GM18861 (cell line): ENCODE data around the gene DPEP2.
"Not testable (repeated sequence)": the region's sequence is repeated elsewhere in the genome, so short reads cannot be mapped to it uniquely, and the experiment has no call there.

Source experiments
- ATAC-seq: cut with Tn5 transposase; IDR thresholded peaks from one replicate; pipeline ENCODE4 v1.9.1; 2021; ENCODE audit not compliant: unreplicated experiment

The DPEP2 gene

GRCh38 chr16:67977005-67977404, 22.3 kb downstream of the DPEP2 start:
- ATAC-seq = no peak

- ATAC-seq = no peak
Observed at GRCh38 chr16:67976205-67976604, 23.1 kb downstream of the DPEP2 start.

- no peak for ATAC-seq
Observed at GRCh38 chr16:67975321-67976105, 23.8 kb downstream of the DPEP2 start.

- not testable (repeated sequence) for ATAC-seq
Observed at GRCh38 chr16:67972285-67972684, 27.0 kb downstream of the DPEP2 start.

GRCh38 chr16:67971111-67971510, 28.2 kb downstream of the DPEP2 start:
- ATAC-seq = no peak

- no peak for ATAC-seq
Observed at GRCh38 chr16:67969254-67970039, 29.8 kb downstream of the DPEP2 start.

GRCh38 chr16:67968400-67969253, 30.7 kb downstream of the DPEP2 start, which contains the start of gene SLC12A4:
Gene SLC12A4 (minus strand): TSS chr16:67968637. CDS start chr16:67968553, 84 bp downstream.
- no peak for ATAC-seq

- no peak for ATAC-seq
Observed at GRCh38 chr16:67967958-67968399, 31.3 kb downstream of the DPEP2 start.

- no peak for ATAC-seq
Observed at GRCh38 chr16:67967183-67967957, 31.9 kb downstream of the DPEP2 start.

GRCh38 chr16:67966549-67967182, 32.6 kb downstream of the DPEP2 start:
- no peak for ATAC-seq

- no peak for ATAC-seq
Observed at GRCh38 chr16:67965668-67966548, 33.4 kb downstream of the DPEP2 start.

- no peak for ATAC-seq
Observed at GRCh38 chr16:67964477-67965131, 34.7 kb downstream of the DPEP2 start.

- no peak for ATAC-seq
Observed at GRCh38 chr16:67963662-67964321, 35.5 kb downstream of the DPEP2 start.

GRCh38 chr16:67963292-67963661, 36.0 kb downstream of the DPEP2 start:
- ATAC-seq = no peak

- ATAC-seq = no peak
Observed at GRCh38 chr16:67962135-67962534, 37.1 kb downstream of the DPEP2 start.

GRCh38 chr16:67961551-67961957, 37.7 kb downstream of the DPEP2 start:
- no peak for ATAC-seq

- ATAC-seq = no peak
Observed at GRCh38 chr16:67959536-67960329, 39.6 kb downstream of the DPEP2 start.
